Testis (tissue), 2 donors: ENCODE data around the gene SRGAP2B.
"Not testable (repeated sequence)": the region's sequence is repeated elsewhere in the genome, so short reads cannot be mapped to it uniquely, and the experiment has no call there.

Source experiments
- POLR2A ChIP-seq: fragments of 450-650 bp; IDR thresholded peaks from one replicate; pipeline ENCODE4 v1.6.1; 2017; ENCODE audit warnings: antibody characterized with exemption, mild to moderate bottlenecking, moderate library complexity
- TF ChIP-seq, protein P1 (sequence below), 3 experiments: fragments of 450-650 bp in 2 of 3; fragments of 200-600 bp in 1 of 3; sonication (generic) in 1 of 3; IDR thresholded peaks; one replicate each; pipeline ENCODE4 v1.5.1; 2016 to 2019; ENCODE audit warnings: antibody characterized with exemption in 3 of 3, mild to moderate bottlenecking in 2 of 3, moderate library complexity in 1 of 3

DNA sequence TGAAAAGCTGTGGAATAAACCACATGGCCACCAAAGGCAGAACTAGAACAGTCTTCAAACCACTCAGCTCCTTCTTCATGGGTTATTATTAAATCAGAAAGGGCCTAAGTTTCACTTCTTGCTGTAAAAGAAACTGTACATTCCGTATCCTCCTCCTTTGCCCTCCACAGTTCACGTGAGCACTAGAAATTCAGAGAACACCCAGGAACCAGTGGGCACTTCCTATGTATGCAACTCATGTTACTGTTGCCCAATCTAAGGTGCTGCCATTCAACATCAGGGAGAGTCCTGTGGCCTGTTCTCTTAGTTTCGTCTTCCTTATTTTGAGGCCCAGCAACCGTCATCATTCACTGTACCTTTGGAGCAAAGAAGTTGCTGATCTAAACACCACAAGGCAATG lies 86.7 kb downstream of the SRGAP2B start:
- TF ChIP-seq, protein P1, sequence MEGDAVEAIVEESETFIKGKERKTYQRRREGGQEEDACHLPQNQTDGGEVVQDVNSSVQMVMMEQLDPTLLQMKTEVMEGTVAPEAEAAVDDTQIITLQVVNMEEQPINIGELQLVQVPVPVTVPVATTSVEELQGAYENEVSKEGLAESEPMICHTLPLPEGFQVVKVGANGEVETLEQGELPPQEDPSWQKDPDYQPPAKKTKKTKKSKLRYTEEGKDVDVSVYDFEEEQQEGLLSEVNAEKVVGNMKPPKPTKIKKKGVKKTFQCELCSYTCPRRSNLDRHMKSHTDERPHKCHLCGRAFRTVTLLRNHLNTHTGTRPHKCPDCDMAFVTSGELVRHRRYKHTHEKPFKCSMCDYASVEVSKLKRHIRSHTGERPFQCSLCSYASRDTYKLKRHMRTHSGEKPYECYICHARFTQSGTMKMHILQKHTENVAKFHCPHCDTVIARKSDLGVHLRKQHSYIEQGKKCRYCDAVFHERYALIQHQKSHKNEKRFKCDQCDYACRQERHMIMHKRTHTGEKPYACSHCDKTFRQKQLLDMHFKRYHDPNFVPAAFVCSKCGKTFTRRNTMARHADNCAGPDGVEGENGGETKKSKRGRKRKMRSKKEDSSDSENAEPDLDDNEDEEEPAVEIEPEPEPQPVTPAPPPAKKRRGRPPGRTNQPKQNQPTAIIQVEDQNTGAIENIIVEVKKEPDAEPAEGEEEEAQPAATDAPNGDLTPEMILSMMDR (IDR thresholded peaks at IDR 0.05): not testable (repeated sequence)
- not testable (repeated sequence) for TF ChIP-seq POLR2A
